Activated T-cell treated with anti-CD3 and anti-CD28 coated beads, Interleukin-2, amount 50 U/mL, for 48 hours (primary cell): ENCODE data around the gene MGAT3.
"Not testable (repeated sequence)": the region's sequence is repeated elsewhere in the genome, so short reads cannot be mapped to it uniquely, and the experiment has no call there.

ENCODE experiments used
- DNase-seq, 2 experiments: peaks; one replicate each; pipeline ENCODE4 v3.0.0-alpha.2; 2020

Gene MGAT3

DNA sequence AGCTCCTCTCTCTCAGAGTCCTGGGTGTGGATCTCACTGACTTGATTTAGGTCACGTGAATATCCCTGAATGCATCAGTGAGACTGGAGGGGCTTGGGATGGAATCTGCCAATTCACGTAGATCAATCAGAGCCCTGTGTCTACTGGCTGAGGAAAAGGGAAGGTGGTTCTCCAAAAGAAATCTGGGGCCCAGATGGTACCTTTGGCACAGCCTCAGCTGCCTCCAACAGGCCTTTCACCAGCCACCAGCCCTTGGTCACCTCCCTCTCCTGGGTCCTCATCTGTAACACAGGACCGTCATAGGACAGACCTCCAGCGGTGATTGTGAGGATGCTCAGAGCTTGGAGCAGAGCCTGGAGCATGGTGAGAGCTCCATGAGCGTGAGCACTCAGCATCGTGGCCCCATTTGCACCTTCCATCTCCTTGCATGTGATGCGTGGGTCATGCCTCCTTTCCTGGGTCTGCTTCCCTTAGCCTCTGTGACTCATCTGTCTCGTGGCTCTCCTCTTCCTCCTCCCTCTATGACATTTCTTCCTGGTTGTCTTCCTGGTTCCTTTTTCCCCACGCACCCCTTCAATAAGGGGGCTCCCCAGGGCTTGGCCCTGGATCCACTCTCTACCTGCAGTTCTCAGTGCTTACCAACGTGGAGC is 37.8 kb downstream of the MGAT3 start:
- DNase-seq = no peak

DNA sequence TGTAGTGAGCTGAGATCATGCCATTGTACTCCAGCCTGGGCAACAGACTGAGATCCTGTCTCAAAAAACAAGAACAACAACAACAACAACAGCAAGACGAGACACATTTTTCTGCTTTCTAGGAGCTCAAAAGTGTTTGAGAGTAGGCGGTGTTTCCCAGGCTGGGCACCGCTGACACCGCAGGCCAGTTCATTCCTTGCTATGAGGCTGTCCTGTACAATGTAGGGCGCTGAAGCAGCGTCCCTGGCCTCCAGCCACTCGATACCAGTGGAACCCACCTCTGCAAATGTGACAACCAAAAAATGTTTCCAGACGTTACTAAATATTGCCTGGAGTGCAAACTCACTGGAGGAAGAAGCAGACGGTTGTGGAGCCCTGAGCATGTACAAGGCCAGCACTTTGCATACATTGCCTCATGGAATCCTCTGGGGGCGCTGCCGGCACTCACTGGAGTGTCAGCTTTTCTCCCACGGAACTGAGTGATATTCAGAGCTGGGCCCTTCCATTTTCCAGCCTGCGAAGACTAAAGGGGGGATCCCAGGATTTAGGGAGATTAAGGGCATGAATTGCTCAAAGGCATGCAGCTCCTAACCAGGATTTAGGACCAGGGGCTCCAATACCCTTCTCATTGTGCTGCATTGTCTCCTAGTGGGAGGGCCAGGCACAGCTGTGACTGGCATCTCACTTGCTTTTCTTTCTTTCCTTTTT is 39.5 kb downstream of the MGAT3 start:
- DNase-seq = peak; percentile 75 to 79

DNA sequence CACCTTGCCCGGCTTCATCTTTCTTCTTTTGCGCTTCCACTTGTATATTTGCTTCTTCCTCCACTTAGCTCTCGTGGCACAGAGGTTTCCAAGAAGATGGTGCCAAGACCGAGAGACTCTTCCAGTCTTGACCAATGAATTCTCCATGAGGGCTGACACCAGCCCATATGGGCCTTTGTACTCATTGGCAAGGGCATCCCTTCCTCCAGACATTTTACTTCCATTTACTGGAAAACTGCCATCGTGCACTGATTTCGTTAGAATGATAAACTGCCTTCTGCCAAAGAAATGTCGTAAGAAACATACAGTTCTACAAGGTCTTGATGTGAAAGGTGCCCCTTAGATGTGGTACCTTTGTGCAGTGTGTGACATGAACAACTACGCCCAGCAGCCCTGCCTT is 40.6 kb downstream of the MGAT3 start:
- DNase-seq = no peak

DNA sequence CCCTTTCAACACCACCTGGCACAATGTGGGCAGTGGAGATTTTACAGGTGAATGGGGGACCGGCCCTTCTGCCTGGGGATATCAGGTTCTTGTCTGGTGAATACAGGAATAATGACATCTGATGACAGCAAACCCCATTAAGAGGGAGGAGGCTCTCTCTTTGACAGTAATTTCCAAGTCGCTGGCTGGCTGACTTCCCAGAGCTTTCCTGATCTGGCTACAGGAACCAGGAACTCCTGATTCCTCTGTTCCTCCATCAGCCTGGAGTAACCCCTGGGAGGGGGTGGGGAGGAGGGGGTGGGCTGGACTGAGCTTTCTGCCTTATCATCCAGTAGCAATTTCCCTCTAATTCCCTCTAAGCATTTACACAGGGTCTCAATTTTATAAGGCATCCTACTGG is 41.6 kb downstream of the MGAT3 start:
- no peak for DNase-seq

DNA sequence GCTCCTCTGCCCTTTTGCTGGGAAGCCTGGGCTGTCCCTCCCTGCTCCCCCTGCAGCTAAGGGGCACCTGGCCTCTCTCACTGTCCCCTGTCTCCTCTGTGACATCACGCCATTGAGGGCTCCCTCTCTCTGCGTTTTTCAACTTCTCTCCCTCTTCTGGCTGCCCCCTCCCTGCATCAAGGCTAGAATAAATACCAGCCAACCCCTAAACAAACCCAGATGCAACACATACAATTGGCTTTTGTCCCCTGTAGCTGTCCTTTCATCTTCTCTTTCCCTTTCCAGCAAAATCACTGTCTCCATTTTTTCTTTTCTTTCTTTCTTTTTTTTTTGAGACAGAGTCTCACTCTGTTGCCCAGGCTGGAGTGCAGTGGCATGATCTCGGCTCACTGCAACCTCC is 42.0 kb downstream of the MGAT3 start:
- no peak for DNase-seq

DNA sequence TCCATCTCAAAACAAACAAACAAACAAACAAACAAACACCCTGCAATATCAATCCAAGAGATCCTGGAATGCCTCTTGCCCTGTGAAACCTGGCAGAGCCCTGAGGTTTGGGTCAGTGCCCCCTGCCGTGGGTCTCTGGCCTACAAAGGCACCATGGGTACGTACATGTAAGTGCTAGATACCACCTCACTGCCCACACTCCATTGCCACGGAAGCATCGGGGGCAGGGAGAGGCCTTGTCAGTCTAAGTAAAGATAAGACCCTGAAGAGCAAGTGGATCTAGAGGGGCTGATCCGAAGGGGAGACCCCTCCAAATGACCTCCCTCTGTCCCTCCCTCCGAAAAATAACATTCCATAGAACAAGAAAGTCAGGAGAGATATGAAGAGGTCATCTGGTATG is 43.3 kb downstream of the MGAT3 start:
- no peak for DNase-seq

DNA sequence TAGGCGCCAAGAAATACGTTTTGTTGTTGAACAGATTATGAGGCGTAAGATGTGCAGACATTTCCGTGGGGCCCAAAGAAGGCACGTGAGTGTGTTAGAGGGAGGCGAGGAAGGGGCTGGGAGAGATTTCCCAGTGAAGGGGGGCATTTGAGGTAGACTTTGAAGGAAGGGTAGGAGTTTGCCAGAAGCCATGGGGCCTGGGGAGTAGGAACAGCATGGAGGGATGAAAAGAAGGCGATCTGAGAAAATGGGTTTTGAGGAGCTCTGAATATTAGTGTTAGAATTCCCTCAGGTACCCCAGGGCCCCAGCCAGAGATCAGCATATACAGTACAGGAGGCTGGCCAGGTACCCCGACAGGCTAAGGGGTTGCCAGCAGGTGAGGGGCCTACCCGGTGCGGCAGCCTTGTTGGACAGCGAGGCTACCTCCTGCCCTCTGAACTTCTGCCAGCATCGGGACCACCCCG is 44.9 kb downstream of the MGAT3 start:
- no peak for DNase-seq

DNA sequence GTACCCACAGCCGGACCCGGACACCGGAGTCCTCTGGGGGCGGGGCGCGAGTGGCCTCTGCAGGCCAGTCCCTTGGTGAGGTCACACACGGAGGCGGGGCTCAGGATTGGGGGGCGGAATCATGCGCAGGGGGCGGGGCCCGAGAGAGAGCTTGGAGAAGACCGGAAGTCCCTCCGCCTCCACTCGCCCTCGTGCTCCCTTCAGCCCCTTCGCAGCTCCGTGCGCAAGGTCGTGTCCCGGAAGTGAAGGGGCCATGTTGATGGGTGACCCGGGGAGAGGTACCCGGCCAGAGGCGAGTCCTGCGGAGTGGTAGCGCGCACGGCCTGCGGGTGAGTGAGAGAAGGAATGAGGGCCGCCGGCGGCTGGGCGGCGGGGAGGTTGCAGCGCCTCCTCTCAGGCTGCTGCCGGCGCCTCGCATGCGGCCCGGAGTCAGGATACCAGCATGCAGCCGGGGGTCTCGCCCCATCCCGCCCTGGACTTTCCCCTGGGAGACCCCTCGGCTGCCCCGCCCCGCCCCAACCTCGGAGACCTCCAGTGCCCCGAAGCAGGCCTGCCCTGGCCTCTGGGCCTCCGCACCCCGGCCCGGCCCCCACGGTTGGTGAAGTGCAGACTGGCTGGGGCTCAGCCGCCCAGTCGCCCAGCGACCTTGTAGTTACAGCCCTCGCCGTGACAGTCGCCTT is 45.4 kb downstream of the MGAT3 start, which contains the start of gene MIEF1:
Gene MIEF1 (plus strand): TSS at position 182 of the 680 bp plus-strand sequence. CDS start 9,005 bp downstream, outside the sequence.
- DNase-seq = peak; percentile 96 to 97

DNA sequence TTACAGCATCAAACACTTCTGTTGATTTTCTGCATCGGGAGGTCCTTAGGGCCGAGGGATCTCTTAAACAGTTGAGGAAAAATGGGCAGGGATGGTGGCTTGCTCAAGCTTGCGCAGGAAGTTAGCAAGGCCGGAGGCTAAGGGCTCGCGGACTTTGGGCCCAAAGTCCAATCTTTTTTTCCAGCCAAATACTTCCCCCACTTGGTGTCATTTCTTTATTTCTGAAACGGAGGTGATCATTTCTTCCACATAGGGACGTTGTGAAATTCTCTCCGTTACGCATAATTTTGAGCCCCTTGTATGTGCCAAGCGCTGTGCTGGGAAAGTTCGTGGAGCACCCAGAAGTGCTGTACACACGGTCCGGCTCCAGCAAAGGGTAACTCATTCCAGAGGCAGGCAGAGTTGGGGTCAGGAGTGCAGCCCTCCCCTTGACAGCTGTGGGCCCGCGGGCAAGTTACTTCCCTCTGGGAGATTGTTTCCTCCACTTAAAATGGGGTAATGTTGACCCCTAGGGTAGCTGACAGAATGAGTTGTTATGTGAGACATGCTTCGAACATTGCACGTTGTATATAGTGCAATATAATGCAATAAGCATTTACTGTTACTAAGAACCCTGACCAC is 46.1 kb downstream of the MGAT3 start:
- DNase-seq = no peak

DNA sequence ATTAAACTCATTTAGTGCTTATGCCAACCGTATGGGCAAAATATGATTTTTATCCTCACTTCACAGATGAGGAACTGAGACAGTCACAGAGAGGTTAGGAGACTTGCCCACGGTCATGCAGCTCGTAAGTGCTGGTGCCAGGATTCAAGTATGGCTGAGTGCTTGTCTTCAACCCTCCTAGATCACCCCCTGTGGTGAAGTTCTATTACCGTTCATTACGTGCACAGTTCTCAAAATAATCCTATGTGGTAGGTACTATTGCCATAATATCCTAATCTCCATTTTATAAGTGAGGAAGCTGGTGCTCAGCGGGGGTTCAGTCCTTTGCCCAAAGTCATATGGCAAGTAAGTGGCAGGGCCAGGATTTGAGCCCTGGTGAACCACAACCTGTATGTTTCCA is 46.8 kb downstream of the MGAT3 start:
- DNase-seq = no peak

DNA sequence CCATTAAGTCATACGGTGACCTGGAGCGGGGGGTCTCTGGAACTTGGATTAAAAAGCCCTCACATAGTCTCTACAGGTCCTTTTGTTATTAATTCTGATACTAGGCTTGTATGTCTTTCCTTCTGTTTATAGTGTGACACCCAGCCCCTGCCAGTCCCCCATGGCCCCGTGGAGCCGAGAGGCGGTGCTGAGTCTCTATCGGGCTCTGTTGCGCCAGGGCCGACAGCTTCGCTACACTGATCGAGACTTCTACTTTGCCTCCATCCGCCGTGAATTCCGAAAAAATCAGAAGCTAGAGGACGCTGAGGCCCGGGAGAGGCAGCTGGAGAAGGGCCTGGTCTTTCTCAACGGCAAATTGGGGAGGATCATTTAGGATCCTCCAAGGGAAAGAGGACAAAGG is 47.3 kb downstream of the MGAT3 start:
- DNase-seq = no peak

DNA sequence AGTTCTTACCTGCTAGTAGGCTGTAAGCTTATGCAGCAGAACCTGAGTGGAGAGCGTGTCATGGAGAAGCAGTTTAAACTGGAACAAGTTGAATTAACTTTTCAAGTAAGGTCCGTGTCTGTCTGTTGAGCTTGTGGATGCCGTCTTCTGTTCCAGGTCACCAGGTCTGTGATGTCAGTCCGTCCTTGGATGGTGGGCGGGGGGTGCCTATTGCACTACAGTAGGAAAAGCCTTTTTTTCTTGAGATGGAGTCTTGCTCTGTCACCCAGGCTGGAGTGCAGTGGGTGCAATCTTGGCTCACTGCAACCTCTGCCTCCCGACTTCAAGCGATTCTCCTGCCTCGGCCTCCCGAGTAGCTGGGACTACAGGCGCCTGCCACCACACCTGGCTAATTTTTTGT is 50.2 kb downstream of the MGAT3 start:
- DNase-seq = not testable (repeated sequence)

DNA sequence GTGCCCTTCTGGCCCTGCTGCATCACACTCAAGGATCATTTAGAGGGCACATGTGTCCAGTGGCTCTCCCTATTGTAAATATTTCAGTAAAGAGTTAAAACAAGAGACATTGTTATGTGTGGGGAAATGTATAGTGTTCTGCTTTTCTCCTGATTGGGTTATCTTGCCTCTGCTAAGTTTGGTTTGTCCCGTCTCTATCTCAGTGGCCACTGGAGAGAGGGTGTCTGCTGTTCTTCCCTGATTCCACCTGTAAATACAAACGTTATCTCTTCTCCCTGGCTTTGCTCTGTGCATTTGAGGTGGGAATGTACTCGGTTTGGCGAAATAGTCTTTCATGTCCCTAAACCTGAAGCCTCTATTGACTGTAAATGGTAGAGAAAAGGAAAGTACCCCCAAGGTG is 51.6 kb downstream of the MGAT3 start:
- DNase-seq = no peak

DNA sequence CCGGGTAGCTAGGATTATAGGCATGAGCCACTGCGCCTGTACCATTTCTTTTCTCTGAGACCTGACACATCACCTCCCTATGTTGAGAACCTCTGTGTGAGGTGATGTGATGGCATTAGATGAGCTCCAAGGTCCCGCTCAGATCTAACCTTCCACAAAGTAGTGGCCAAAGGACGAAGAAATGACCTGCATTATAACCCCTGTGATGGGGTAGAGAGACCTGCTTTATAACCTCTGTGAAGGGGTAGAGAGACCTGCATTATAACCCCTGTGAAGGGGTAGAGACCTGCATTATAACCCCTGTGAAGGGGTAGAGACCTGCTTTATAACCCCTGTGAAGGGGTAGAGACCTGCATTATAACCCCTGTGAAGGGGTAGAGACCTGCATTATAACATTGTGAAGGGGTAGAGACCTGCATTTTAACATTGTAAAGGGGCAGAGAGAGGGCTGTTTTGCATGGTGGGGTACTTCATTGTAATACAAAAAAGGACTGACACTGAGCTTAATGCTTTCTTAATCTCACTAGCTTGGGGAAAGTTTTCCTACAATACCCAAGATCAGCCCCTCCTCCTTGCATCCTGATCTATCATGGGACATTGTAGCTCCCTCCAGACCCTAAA is 53.8 kb downstream of the MGAT3 start:
- no peak for DNase-seq

DNA sequence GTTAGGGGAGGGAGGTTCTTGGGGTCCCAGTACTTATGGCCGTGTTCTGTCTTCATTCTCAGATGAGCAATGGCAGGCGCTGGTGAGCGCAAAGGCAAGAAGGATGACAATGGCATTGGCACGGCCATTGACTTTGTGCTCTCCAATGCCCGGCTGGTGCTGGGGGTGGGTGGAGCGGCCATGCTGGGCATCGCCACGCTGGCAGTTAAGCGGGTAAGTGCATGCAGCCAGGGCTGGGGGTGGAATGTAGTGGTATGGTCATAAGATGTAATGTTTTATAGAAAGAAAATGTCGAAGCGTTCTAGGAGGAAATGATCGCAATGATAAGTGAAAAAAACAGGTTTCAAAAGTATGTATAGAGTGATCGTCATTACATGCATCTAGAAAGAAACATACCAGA is 54.4 kb downstream of the MGAT3 start:
- DNase-seq = no peak

DNA sequence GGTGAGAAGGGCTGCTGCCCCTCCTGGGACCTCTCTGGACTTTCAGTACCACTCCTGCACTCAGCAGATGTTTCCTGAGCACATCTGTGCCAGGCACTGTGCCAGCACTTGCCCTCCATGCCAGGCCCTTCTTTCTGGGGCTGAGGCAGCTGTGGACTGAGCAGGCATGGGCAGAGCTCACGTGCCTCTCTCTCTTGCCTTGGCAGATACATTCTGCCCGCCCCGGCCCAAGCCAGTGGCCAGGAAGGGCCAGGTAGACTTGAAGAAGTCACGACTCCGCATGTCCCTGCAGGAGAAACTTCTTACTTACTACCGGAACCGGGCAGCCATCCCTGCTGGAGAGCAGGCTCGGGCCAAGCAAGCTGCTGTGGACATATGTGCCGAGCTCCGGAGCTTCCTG is 55.2 kb downstream of the MGAT3 start:
- DNase-seq = no peak

DNA sequence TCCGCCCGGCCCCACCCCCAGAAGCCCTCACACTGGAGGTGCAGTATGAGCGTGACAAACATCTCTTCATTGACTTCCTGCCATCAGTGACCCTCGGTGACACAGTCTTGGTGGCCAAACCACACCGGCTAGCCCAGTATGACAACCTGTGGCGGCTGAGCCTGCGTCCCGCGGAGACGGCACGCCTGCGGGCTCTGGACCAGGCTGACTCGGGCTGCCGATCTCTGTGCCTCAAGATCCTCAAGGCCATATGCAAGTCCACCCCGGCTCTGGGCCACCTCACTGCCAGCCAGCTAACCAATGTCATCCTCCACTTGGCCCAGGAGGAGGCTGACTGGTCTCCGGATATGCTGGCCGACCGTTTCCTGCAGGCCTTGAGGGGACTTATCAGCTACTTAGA is 57.0 kb downstream of the MGAT3 start:
- no peak for DNase-seq

DNA sequence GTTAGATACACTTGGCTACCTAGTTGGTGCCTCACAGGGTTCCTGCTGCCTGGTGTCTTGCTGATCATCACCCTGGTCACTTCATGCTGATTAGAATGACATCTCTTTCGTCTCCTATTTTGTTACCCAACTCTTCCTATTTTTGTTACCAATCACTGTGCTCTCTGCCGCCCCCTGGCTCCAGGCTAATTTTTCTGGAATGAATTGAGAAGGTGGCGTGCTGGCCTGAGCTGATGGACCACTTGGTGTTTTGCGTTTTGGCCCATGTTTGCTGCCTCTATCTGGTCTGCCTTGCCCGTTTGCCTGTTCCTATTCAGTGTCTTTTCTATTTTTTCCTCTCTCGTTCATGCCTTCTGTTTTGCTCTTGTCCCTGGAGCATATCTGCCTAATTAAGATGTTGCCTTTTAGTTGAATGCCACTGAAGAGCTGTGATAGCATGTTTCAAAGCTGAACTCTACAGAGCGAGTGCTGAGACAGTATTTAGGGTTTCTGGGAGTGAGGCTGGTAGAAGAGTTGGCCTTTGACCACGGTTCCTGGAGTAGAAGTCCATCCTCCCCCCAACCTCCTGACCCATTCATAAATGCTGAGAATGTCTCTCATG is 57.7 kb downstream of the MGAT3 start:
- DNase-seq = peak; percentile 72 to 77

DNA sequence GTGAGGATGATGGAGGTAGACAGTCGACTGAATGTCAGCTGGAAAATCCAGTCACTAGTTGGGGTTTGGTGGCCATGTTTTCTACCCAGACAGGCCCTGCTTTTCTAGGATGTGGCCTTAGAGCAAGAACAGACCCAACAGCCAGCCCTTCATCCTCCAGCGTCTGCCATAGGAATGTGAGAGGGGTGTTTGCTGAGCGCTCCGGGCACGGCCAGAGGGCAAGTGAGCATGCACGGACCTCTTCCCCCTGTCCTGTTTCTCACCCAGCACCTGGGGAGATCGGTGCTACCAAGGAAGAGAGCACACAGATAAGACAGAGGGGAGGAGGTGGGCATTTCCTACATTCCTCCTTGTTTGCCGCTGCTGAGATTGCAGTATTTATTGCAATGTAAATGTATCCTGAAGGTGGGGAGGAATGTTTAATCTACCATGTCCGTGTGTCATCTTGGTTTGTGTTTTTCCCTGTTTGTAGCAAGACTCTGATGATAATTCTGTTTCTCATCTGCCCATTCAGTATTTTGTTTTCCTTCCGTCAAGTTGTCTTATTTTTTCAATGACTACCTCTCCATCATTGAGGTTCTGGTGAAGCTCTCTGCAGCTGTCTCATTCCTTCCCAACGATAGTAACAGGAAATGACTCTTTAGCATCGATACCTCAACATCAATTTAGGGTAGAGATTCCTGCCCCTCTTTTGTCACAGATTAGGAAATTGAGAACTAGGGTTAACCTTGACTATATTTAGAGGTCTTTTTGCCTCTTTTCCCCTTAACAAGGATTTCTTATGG is 58.6 kb downstream of the MGAT3 start:
- no peak for DNase-seq

DNA sequence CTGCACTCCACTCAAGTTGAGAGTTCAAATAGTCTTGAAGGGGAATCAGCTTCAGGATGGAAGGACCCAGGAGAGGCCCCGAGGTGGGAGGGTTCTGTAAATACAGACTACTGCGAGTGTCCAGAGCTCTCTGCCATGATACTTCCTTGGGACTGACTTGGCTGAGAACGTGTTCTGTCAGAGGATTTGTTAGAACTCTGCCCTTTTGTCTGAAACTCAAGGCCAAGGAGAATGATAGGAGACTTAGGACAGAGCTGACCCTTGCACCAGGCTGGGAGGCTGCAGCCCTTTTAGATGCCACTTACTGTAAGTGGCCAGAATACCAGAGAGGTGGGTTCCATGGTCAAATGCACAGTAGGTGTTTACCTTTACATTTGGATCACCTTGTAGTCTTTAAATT is 60.7 kb downstream of the MGAT3 start:
- DNase-seq = no peak

DNA sequence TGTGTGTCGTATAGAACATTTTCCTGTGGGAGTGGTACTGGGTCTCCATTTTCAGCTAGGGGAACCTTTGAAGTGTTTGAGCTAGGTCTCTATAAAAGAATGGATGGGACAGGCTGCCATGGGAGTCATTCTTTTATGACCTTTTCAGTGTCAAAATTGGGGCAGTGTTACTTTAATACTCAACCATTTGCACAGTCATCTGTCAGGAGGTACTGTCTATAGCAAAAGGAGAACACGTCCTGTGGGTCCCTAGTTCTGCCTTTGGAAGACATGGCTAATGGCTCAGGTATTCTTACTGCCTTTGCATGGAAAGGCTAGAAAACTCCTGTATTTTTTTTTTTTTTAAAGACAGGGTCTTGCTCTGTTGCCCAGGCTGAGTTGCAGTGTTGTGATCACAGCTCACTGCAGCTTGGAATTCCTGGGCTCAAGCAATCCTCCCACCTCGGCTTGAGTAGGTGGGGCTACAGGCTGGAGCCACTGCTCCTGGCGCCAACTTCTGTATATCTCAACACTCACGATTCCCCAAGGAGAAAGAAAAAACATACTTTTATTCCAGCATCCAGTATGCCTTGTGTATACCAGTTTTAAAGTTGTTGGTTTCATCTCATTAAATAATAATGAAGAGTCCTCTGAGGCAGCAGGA is 61.5 kb downstream of the MGAT3 start:
- DNase-seq = no peak
